Measurements from ENCODE around the gene DVL2. TPM values are rescaled to one million over a fixed set of nuclear protein-coding genes. Genes with fewer than 3 reads are reported as not detected.

The DVL2 gene
- total RNA-seq, 1 experiment from 2014 or later = 34.9 TPM

DNA sequence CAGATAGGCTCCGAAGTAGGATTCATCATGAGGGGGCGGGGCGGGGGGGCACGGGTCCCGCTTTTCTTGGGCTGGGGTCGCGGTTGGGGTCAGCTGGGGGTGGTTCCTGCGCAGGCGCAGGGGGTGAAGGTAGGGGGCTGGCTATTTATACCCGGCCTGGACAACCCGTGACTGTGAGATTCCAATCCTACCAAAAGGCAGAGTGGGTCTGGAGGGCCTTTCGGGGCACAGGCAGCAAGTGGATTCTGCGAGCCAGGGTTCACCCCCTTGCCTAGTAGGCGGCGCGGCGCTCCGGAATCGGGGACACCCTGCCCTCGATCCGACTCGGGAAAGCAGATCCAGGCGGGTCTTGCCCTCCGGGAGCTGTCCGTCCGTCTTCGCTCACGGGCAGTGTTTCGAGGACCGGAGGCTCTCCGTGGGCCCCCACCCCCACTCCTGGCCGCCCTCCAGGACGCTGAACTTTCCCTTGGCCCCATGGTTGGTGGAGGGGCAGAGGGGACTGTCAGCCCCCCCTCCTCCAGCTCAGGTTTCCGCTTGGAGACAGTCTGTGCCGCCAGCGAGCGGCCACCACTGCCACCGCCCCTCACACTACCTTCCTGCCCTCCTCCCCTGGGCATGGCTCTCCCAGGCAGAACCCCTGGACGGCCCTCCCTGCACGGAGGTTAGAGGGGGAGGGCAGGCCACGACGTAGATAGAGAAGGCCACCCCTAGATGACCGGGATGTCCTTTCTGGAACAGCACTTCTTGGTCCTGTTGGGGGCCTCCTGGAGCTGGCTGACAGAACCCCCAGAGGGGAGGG, 47.8 kb upstream of the DVL2 start:
- H3K9me3 Mint-ChIP-seq (ENCODE audit: unreplicated experiment) = no peaks in the 10 kb centered on the region
- H3K36me3 Mint-ChIP-seq (ENCODE audit: insufficient read depth, unreplicated experiment) = no peaks in the 10 kb centered on the region
- peak overlapping the region; percentile 72 for H3K4me3 Mint-ChIP-seq (ENCODE audit: unreplicated experiment)
- ChIA-PET POLR2A (interaction anchor here (0.7 to 3.8 kb wide), 6 partner anchors 11 to 737 kb away, joined by 3 to 37 read pairs (median 8); no protein-coding TSS in a partner anchor), CTCF (interaction anchor here (0.6 to 5.2 kb wide), 5 partner anchors 14 to 313 kb away, joined by 3 to 65 read pairs (median 3); no protein-coding TSS in a partner anchor)
- no peak for DNase-seq (ENCODE audit: unreplicated experiment)
- no peak overlapping the region for H3K27ac Mint-ChIP-seq (ENCODE audit: low read depth, unreplicated experiment)
- no TSS peak for BruUV-seq (replicated peaks)
- intact Hi-C loops (cut with micrococcal nuclease) = no loop called here
- TF ChIP-seq, protein P1, sequence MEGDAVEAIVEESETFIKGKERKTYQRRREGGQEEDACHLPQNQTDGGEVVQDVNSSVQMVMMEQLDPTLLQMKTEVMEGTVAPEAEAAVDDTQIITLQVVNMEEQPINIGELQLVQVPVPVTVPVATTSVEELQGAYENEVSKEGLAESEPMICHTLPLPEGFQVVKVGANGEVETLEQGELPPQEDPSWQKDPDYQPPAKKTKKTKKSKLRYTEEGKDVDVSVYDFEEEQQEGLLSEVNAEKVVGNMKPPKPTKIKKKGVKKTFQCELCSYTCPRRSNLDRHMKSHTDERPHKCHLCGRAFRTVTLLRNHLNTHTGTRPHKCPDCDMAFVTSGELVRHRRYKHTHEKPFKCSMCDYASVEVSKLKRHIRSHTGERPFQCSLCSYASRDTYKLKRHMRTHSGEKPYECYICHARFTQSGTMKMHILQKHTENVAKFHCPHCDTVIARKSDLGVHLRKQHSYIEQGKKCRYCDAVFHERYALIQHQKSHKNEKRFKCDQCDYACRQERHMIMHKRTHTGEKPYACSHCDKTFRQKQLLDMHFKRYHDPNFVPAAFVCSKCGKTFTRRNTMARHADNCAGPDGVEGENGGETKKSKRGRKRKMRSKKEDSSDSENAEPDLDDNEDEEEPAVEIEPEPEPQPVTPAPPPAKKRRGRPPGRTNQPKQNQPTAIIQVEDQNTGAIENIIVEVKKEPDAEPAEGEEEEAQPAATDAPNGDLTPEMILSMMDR (IDR thresholded peaks at IDR 0.05; ENCODE audit: unreplicated experiment) = no peak
- H3K4me1 Mint-ChIP-seq (ENCODE audit: insufficient read depth, unreplicated experiment) = peaks cover 6% of the 10 kb centered on the region
- H3K27me3 Mint-ChIP-seq (ENCODE audit: insufficient read depth, unreplicated experiment) = peaks cover 5% of the 10 kb centered on the region

DNA sequence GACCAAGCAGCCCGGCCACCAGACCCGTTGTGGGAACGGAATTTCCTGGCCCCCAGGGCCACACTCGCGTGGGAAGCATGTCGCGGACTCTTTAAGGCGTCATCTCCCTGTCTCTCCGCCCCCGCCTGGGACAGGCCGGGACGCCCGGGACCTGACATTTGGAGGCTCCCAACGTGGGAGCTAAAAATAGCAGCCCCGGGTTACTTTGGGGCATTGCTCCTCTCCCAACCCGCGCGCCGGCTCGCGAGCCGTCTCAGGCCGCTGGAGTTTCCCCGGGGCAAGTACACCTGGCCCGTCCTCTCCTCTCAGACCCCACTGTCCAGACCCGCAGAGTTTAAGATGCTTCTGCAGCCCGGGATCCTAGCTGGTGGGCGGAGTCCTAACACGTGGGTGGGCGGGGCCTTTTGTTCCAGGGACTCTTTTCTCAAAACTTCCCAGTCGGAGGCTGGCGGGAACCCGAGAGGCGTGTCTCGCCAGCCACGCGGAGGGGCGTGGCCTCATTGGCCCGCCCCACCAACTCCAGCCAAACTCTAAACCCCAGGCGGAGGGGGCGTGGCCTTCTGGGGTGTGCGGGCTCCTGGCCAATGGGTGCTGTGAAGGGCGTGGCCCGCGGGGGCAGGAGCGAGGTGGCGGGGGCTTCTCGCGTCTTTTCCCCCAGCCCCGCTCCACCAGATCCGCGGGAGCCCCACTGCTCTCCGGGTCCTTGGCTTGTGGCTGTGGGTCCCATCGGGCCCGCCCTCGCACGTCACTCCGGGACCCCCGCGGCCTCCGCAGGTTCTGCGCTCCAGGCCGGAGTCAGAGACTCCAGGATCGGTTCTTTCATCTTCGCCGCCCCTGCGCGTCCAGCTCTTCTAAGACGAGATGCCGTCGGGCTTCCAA, 47.0 kb upstream of the DVL2 start, which contains the start of gene SLC2A4:
SLC2A4 (plus strand) TSS at position 645 of the 879 bp plus-strand sequence; CDS start at position 862, 217 bp downstream.
- Mint-ChIP-seq H3K27ac (ENCODE audit: low read depth, unreplicated experiment) (no peak within 1 kb of the TSS), H3K9me3 (ENCODE audit: unreplicated experiment) (no peaks in the 10 kb centered on the region), H3K4me3 (ENCODE audit: unreplicated experiment) (peak within 1 kb of the TSS; percentile 72), H3K27me3 (ENCODE audit: insufficient read depth, unreplicated experiment) (no peaks in the 10 kb centered on the region), H3K4me1 (ENCODE audit: insufficient read depth, unreplicated experiment) (peaks cover 6% of the 10 kb centered on the region), H3K36me3 (ENCODE audit: insufficient read depth, unreplicated experiment) (no peaks in the 10 kb centered on the region)
- TF ChIP-seq, protein P1 (IDR thresholded peaks at IDR 0.05; ENCODE audit: unreplicated experiment) = no peak
- CTCF ChIA-PET = interaction anchor here (0.6 to 5.2 kb wide), 13 partner anchors 9 to 837 kb away, joined by 3 to 65 read pairs (median 3); no protein-coding TSS in a partner anchor
- POLR2A ChIA-PET = interaction anchor here (0.7 to 3.8 kb wide), 14 partner anchors 12 to 292 kb away, joined by 3 to 37 read pairs (median 5); partner anchors contain the start of genes CTDNEP1 and GABARAP
- no TSS peak for BruUV-seq (replicated peaks)
- DNase-seq (ENCODE audit: unreplicated experiment) = peak; percentile 97
- intact Hi-C loops (cut with micrococcal nuclease) = no loop called here

DNA sequence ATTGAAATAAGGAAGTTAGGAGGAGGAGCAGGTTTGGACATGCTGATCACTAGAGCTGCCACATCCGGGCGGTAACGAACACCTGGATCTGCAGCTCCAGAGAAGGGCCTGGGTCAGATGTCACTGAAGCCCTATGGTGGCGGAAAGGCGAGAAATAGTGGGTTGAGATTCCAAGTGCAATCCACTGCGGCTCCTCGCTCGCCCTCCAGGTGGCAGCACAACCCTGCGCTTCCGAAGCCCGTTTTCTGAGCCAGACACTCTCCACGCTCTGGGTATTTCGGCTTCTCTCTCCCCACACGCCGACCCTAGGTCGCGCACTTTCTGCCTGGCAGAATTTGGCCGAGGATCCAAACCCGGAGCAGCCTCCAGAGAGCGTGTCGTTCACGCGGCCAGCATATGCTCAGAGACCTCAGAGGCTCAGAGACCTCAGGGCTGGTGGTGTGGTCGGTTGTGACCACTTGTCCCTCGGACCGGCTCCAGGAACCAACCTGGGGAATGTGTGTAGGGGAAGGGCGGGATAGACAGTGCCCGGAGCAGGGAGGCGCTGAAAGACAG, 46.3 kb upstream of the DVL2 start:
- TF ChIP-seq, protein P1 (IDR thresholded peaks at IDR 0.05; ENCODE audit: unreplicated experiment) = peak; percentile 96
- Mint-ChIP-seq H3K4me1 (ENCODE audit: insufficient read depth, unreplicated experiment) (peaks cover 6% of the 10 kb centered on the region), H3K27me3 (ENCODE audit: insufficient read depth, unreplicated experiment) (no peaks in the 10 kb centered on the region), H3K36me3 (ENCODE audit: insufficient read depth, unreplicated experiment) (no peaks in the 10 kb centered on the region), H3K27ac (ENCODE audit: low read depth, unreplicated experiment) (no peak overlapping the region), H3K4me3 (ENCODE audit: unreplicated experiment) (peak overlapping the region; percentile 72), H3K9me3 (ENCODE audit: unreplicated experiment) (no peaks in the 10 kb centered on the region)
- ChIA-PET CTCF (interaction anchor here (0.5 to 5.2 kb wide), 18 partner anchors 10 to 1070 kb away, joined by 3 to 65 read pairs (median 3); no protein-coding TSS in a partner anchor), POLR2A (interaction anchor here (0.7 to 3.8 kb wide), 13 partner anchors 12 to 293 kb away, joined by 3 to 37 read pairs (median 5); partner anchors contain the start of gene GABARAP)
- no TSS peak for BruUV-seq (replicated peaks)
- DNase-seq (ENCODE audit: unreplicated experiment) = peak; percentile 88
- intact Hi-C loops (cut with micrococcal nuclease) = loop anchor here (1.0 kb wide), 3 partner anchors 16 to 281 kb away; partner anchors contain the start of gene SENP3
